Epidermal melanocyte (primary cell): ENCODE measurements around the gene ANKRD63.

ENCODE experiments used
- DNase-seq: peaks from one replicate; pipeline ENCODE4 v3.0.0; 2011; ENCODE audit warnings: low spot score; ENCODE audit not compliant: insufficient read length

ANKRD63 gene

DNA sequence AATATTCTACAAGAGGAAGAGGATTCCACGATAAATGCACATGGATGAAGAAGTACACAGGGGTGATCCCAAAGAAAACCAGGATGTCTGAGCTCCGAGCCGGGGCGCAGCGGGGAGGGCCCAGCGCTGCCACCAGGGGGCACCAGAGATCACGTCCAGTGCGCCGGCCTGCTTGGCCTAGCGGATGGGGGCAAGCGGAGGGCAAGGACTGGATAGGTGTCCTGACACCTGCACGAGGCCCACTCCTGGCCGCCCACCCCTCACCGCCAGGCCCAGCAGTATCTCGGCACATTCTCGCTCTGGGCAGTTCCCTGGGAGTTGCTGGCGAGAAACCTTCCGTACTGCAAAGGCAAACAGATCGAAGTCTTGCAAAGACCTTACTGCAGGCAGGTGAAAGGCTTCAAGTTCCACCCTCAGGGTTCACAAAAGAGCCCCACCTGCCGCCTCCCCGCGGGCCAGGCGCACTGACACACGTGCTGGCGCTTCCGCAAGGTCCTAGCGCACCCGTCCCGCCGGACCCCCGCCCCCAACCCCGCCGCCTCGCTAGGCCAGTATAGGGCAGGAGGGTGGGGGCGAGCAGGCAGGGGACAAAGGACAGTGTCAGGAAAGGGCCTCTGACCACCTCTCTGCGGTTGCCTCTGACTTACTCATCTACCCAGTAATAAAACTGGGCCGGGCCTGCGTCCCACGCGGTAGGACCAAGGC, 3.3 kb downstream of the ANKRD63 start:
- peak; percentile 80 for DNase-seq

DNA sequence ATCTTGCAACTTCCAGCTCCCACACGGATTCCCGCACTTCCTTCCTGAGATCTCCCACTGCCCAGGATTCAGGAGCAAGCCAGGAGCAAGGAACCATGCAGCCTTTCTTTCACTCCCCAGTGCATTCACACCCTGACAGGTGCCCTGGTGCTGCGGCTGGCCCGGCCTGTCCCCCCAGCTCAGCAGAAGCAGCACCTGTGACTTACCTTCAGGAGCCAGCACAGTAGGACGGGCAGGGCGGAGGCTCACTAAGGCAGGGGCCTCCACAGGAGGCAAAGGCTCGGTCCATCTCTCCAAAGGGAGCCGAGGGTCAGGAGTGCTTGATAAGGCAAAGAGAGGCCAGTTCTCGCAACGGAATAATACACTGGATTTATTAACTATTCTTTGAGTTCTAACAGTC, 4.8 kb downstream of the ANKRD63 start:
- DNase-seq = no peak

DNA sequence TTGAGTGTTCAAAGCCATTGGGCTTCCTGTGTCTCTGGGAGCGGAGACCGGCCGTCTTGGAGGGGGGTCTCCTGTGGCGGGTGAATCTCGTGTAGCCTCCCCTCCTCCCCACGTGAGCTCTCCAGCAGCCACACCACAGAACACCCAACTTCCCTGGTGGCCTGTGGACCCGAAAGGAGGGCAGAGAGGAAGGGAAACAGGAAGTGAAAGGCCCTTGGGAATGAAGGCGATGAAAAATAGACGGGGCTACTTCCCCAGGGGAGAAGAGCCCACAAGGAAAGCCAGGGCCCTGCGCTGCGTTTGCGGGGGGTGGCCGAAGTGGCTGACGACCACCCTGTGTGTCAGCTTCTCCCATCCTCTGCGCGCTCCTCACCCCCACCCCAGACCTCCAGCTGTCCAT, 5.4 kb downstream of the ANKRD63 start:
- DNase-seq = no peak

DNA sequence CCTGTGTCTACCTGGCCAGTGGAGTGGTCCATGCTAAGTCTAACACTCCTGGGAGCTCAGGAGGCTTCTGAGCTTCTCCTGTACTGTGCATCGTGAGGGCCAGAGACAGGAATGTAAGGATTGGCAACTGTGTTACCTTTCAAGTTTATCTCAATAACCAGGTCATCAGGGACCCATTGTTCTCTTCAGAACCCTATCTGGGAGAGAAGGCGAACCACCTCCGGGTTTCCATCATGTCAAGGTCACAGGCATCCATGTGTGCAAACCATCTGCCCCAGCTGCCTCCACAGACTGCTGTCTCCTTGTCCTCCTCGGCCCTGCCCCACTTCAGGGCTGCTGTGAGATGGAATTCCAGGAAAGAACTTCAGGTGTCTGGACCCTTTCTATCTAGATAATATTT, 5.9 kb downstream of the ANKRD63 start:
- no peak for DNase-seq

DNA sequence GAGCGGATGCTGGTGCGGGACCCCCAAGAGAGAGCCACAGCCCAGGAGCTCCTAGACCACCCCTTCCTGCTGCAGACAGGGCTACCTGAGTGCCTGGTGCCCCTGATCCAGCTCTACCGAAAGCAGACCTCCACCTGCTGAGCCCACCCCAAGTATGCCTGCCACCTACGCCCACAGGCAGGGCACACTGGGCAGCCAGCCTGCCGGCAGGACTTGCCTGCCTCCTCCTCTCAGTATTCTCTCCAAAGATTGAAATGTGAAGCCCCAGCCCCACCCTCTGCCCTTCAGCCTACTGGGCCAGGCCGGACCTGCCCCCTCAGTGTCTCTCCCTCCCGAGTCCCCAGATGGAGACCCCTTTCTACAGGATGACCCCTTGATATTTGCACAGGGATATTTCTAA, 6.9 kb downstream of the ANKRD63 start:
- DNase-seq = no peak

DNA sequence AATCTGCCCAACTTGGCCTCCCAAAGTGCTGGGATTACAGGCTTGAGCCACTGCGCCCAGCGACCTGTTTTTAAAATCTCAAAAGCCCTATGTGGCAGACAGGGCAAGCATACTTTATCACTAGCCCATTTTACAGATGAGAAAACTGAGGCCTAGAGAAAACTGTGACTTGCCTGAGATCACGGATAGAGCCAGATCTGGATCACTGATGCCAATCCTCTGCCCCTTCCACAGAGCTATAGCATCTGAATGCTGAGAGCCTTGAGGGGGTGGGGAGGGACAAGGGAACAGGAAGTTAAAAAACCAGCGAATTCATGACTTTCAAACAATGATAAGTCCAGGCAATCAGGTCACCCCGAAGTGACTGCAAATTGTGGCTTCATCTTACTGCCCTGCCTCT, 7.3 kb downstream of the ANKRD63 start:
- DNase-seq = no peak

DNA sequence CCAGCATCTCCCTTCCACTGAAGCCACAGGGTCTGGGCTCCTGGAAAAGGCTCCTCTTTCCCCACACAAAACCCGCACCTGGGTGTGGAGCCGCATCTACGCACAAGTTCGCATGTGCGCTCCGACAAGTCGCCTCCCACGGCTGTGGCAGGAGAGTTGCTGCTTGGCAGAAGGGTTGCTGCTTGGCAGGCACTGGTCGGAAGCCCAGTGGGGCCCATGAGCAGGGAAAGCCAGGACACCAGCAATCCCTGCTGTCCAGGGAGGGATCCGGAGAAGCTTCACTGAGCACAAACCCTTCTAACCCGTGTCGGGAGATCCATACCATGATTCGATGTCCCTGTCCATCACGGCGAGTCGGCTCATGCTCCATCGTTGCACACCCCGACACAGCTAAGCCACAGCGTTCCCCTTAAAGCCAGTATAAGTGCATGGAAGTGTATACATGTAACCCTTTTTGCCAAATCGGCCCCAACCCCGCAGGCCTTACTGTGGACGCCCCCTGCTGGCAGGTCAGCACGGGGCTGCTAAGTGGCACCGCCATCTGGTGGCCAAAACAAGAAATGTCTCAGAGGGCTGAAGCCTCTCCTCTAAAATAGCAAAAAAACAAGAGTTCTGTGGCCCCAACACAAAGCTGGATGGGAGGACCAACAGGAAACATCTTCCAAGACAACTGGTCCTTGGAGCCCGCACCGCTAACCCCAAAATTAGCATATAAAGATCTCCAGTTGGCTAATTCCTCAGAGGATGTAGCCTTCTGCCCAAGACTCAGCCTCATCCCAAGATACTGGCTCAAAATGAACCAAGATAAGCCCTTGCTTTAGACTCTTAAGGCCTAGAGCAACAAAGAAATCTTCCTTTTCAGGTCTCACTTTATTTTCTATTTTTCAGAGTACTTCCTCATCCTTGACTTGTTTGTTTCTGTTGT, 8.3 kb downstream of the ANKRD63 start:
- DNase-seq = peak; percentile 87

DNA sequence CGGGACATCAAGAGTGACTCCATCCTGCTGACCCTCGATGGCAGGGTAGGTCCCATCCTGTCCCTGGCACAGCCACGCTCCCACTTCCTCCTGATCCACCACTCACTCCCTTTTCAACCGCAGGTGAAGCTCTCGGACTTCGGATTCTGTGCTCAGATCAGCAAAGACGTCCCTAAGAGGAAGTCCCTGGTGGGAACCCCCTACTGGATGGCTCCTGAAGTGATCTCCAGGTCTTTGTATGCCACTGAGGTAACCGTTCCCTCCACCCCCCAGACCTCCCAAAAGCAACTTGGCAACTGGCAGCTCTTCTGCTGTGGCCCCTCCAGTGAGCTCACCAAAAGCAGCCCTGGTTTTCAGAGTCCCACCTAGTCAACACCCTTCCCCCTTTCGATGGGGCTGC, 9.4 kb downstream of the ANKRD63 start:
- DNase-seq = no peak

DNA sequence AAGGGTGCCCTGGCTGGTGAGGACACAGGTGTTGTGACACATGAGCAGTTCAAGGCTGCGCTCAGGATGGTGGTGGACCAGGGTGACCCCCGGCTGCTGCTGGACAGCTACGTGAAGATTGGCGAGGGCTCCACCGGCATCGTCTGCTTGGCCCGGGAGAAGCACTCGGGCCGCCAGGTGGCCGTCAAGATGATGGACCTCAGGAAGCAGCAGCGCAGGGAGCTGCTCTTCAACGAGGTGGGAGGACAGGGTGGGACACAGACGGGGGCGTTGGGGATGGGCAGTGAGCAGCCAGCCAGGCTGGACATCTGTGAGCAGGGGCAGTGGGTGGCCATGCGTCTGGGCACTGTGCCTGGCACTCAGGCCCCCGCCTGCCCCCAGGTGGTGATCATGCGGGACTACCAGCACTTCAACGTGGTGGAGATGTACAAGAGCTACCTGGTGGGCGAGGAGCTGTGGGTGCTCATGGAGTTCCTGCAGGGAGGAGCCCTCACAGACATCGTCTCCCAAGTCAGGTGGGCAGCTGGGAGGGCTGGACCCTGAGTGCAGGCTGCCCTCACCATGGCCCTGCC, 10.3 kb downstream of the ANKRD63 start:
- no peak for DNase-seq

DNA sequence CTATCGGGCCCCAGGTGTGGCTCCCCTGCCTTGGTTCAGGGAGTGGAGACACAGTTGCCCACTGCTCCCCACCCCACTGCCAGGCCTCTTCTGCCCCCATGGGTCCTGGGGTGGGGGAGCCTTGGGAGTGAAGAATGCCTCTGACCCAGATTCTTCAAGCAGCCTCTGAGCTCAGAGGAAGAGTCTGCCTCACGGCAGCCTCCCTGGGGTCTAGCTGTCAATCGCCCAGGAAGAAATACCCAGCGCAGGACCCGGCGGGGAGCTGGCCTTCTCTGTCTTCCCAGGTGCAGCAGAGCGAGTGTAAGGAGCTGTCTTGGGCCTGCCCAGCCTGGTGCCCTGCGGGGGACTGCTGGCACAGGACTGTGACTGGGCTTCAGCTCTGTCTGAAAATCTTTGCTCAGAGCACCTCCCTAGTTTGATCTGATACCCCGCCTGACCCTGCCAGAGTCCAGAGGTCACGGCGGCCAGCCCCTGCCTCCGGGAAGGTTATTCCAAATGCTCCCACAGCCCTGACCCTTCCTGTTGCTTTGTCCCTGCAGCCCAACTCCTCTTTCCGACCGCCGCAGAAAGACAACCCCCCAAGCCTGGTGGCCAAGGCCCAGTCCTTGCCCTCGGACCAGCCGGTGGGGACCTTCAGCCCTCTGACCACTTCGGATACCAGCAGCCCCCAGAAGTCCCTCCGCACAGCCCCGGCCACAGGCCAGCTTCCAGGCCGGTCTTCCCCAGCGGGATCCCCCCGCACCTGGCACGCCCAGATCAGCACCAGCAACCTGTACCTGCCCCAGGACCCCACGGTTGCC, 11.0 kb downstream of the ANKRD63 start:
- DNase-seq = no peak

DNA sequence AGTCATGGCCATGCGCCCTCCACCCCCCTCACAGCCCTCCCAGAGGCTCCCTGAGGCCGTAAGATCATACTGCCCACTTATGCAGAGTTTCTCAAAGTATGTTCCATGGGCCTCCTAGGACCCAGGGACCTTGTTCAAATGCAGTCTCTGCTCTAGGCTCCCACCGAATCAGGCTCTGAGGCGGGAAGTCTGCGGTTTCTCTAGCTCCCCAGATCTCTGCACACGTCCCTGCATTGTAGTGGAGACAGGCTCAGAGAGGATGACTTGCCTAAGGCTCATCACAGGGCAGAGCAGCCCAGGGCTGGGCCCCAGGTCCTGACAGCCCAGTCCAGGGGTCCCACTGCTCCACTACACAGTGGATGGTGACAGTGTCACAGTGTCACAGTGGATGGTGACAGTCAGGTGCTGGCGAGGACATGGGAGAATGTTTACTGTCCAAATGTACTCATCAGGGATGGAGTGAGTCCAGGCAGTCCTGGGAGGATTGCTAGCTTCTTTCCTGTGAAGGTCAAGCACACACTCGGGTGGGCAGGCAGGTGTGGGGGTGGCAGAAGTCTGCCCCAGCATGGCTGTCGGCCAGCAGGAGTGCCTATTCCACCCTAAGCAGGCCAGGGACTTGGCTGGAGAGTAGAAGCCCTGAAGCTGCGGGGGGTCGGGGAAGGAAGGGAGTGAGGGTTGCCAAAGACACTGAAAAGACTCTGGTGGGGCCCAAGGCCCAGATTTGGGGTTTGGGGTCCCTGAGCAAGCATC, 12.4 kb downstream of the ANKRD63 start:
- DNase-seq = no peak

DNA sequence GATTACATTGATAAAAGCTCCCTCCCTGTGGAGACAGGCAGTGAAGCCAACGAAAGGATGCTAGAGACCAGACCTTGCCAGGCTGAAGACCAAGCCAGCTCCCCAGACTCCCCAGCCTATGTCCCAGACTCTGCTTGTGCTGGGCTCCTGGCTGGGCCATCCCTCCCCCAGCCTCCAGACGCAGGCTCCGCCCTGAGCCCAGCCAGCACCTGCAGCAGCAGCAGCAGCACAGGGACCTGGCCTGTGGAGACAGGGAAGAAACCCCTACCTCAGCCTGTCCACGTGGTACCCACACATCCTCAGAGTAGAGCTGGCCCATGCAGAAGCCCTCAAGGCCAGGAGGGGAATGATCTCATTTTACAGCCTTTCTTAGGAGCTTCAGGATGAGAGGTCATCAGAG, 13.3 kb downstream of the ANKRD63 start:
- no peak for DNase-seq

DNA sequence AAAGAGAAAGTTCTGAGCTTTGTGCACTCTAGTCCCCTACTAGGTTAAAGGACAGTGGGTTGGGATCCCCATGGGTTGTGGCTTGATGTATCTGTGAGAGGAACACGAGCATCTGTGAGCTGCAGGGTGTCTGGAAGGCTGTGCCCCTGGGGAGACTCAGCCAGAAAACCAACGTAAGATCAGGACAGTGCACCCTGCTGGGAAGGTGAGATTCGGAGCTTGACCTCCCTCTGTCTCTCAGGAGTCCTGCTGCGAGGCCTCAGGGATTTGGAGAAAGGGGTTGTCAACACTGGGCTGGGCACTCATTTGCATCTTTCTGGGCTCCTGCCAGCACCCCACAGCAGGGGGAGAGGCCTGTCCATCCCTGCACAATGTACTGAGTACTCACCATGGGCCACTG, 15.2 kb downstream of the ANKRD63 start:
- no peak for DNase-seq

DNA sequence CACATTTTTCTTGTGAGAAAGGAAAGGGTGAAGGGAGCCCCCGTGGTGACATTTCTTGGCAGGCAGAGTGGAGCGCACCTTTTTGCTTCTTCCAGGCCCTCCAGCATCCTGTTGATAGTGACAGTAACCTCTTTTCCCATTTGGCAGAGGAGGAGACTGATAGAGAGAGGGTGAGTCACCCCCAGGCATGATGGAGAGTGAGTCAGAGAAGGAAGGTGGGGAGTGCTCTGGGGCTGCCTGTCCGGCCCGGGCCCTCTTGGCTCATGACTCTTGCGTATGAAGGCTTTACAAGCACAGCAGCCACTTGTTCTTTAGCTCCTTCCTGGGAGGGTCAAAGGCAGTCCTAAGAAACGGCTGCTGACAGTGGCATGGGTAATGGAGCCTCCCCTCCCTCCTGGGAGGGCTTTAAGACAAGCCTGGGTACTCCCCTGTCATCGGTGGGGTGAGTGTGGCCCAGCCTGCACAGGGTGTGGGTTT, 16.0 kb downstream of the ANKRD63 start:
- no peak for DNase-seq

DNA sequence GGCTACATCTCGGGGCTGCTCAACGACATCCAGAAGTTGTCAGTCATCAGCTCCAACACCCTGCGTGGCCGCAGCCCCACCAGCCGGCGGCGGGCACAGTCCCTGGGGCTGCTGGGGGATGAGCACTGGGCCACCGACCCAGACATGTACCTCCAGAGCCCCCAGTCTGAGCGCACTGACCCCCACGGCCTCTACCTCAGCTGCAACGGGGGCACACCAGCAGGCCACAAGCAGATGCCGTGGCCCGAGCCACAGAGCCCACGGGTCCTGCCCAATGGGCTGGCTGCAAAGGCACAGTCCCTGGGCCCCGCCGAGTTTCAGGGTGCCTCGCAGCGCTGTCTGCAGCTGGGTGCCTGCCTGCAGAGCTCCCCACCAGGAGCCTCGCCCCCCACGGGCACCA, 17.0 kb downstream of the ANKRD63 start:
- no peak for DNase-seq

DNA sequence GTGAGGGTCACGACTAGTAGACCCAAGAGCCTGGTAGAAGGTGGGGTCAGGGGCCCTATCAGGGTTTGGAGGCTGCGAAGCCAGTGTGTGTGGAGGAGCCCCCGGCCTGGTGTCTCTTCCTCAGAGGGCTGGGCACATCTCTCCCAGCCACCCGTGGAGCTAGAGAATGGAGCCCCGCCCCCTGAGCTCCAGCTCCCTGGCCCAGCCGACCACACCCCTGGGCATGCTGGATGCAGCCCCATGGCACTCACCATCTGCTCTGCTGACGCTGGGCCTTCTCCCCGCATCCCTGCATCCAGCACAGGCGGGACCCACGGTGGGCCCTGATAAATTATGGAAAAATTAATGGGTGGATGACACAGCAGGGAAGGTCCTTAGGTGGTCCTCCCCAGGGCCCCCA, 17.5 kb downstream of the ANKRD63 start:
- no peak for DNase-seq

DNA sequence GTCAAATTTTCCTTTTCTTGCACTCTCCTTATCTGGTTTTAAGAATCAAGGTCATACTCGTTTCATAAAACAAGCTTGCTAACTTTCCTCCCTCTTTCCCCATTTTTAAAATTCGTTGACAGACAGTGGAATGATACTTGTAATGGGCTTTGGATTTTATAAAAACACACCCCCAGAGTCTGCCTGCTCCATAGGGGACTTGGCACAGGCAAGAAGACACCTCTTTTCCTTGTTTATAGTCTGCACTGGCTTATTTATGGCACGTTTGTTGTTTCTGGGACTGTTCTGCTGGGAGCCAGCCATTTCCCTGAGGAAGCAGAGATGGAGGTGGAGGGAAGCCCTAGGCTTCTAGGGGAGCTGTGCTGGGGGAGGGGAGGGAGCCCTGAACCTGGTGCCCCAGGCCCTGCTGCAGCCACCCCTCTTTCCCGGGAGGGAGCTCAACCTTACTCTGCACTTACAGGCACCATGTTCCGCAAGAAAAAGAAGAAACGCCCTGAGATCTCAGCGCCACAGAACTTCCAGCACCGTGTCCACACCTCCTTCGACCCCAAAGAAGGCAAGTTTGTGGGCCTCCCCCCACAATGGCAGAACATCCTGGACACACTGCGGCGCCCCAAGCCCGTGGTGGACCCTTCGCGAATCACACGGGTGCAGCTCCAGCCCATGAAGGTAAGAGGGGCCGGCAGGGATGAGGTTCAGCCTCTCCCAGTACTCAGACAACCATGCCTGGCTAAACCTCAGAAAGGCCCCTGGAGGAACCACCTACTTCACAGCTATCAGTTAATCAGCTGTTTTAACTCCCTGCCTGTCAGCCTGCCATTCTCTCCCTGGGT, 18.3 kb downstream of the ANKRD63 start:
- DNase-seq = no peak

DNA sequence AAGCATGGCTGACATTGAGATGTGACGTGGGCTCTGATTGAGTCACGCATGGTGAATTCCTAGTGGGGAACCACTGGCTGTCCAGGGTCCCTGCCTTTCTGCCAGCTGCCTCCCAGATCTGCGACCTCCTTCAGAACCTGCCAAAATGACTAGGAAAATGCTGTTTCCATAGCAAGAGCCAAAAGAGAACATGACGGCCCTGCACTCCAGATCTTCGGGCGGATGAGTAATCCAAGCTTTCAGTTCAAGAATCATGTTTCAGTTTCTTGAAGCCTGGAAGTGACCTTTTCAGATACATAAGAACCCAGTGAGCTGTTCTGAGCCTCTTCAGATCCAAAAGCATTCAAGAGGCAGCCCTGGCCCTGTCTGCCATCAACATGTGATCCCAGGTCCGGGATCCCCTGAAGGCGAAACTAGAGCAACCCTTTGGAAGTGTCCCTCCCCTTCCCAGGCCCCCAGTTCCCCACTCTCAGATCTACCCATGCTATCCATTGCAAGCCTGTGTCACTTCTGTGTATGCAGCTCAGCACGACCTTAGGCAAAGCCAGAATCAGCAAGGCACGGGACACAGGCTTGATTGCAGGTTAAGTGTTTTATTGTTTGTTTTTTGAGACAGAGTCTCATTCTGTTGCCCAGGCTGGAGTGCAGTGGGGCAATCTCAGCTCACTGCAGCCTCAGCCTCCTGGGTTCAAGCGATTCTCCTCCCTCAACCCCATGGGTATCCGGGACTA, 19.7 kb downstream of the ANKRD63 start:
- no peak for DNase-seq

DNA sequence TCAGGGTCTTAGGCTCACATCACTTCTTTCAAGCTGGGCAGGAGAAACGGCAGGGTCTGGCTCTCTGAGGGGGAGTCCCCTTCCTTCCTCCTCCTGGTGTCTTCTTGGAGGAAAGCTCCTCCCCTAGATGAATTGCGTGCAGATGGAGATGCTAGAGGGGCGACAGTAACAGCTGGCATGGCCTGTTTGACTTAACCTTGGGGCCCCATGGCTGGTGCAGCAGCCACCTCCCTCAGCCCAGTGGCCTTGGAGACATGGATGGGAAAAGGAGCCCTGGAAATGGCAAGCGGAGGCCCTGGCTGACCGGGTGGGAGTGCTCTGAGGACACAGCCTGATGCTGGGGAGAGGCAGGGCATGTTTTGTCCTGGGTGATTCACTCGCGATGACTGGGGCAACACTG, 23.8 kb downstream of the ANKRD63 start:
- no peak for DNase-seq
